CD4-positive, alpha-beta T cell treated with Interferon gamma for 1 hour (primary cell): ENCODE data around the gene ARL15.
"Not testable (repeated sequence)": the region's sequence is repeated elsewhere in the genome, so short reads cannot be mapped to it uniquely, and the experiment has no call there.

Experiments used
- DNase-seq: peaks from one replicate; pipeline ENCODE4 v3.0.0-alpha.2; 2020

The ARL15 gene

DNA sequence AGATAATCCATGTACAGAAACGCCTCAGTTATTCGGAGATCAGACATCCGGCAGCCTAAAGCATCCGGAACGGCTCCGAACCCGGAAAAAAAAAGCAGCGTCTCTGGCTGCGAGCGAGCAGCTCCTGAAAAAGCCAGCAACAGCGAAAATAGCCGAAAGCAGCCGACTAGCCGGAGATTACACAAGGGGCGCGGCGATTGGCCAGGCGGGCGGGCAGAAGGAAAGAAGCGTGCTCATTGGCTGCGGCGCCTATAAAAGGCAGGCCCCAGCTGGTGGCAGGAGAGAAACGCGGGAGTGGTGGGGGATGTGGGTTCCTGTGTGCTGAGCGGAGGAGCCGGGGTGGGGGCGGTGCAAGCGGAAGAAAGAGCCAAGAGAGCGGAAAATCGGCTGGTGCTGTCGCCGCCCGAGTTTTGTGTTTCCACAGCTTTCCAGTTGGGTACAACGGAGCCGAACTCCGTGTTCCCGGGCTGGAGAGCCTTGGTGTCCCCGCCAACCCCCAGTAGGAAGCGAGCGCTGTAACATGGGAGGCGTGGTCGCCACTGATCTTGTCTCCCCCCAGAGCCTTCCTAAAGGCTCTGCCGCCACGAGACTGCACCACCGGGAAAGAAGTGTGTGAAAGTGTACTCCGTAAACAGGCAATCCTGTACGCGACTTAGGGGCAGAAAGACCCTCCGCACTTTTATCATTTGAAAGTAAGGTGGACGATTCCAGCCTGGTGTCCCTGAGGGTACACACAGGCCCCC, at the start of gene ARL15:
Gene ARL15 (minus strand): TSS at position 141 of the 743 bp plus-strand sequence.
- DNase-seq: peak; percentile 97

DNA sequence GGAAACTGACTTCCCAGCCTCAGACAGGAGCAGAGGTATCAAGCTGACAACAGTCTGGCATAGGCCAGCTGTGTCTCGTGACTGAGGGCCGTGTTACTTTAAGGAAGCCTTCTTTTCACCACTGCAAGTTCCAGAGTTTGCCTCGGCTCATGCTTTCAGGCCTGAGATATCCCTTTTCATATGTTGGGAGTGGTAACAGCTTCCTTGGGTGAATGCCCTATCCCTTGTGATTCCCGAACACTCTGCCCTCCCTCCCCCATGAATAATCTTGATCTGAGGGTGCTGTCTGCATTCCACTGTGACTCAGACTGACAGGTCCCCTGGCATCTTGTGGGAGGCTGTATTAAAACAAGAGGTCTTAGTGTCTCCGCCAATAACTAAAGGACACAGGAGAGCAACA, 49.7 kb upstream of the ARL15 start:
- DNase-seq: no peak

DNA sequence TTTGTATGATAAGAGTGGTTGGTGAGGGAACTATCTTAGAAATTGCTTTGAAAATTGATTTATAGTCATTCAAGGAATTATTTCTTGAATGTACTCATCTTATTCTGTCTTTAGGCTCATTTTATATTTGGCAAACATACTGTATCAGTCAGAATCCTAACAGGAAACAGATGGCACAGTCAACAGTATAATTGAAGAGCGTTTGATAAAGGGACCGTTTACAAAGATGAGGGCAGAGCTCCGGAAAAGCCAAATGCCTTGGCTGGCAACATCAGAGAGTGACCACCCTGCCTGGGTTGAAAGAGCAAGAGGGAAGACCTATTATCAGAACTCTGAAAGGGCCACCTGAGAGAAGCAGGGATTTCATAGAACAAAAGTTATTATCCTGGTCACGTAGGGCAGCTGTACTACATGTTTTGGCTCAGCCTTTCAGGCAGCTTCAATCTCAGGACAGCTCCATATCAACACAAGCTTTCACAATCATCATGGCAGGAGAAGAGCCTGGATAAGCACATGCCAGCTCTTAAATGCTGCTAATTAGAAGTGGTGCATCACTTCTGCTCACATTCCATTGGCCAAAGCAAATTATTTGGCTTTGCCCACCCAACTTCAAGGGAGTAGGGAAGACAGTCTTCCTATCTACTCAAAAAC, 47.2 kb upstream of the ARL15 start:
- DNase-seq: no peak

DNA sequence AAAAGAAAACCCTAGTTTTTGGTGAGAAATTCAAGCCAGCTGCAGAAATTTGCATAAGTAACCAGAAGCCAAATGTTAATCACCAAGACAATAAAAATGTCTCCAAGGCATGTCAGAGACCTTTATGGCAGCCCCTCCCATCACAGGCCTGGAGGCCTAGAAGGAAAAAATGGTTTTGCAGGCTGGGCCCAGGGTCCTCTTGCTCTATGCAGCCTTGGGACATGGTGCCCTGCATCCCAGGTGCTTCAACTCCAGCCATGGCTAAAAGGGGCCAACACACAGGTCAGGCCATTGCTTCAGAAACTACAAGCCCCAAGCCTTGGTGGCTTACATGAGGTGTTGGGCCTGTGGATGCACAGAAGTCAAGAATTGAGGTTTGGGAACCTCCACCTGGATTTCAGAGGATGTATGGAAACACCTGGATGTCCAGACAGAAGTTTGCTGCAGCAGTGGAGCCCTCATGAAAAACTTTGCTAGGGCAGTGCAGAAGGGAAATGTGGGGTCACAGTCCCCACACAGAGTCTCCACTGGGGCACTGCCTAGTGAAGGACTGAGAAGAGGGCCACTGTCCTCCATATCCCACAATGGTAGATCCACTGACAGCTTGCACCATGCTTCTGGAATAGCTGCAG, 43.7 kb upstream of the ARL15 start:
- DNase-seq: not testable (repeated sequence)

DNA sequence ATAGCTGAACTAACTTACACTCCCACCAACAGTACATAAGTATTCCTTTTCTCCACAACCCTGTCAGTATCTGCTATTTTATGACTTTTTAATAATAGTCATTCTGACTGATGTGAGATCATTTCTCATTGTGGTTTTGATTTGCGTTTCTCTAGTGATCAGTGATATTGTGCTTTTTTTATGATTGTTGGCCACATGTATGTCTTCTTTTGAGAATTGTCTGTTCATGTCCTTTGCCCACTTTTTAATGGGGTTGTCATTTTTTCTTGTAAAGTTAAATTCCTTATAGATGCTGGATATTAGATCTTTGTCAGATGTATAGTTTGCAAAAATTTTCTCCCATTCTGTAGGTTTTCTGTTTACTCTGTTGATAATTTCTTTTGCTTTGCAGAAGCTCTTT, 42.2 kb upstream of the ARL15 start:
- DNase-seq: not testable (repeated sequence)

DNA sequence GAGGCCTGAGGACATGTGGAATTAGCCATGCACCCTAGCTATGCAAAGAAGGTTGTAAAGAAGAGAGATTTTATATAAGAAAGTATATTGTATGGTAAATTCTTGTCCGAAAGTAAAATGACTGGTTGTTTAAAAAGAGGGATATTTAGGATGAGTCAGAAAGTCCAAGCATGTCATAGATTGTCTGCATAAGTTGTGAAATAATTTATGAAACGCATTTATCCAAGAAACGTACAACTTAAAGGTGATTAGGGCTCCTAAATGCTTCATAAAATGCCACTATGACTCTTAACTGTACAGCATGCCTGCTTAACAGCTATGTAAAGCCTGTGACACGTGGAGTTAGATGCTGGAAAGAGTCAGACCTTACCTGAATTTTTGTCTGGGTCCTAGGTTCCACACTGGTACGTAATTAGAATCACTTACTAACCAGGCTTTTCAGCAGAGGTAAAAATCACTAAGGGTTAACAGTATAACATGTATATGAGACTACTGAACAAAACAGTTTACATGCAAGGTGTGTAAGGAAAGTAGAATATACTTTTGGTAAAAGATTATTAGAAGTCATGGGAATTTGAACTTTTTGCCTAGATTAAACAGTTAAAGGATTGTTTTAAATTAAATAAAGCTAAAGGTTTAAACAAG, 37.0 kb upstream of the ARL15 start:
- DNase-seq: no peak

DNA sequence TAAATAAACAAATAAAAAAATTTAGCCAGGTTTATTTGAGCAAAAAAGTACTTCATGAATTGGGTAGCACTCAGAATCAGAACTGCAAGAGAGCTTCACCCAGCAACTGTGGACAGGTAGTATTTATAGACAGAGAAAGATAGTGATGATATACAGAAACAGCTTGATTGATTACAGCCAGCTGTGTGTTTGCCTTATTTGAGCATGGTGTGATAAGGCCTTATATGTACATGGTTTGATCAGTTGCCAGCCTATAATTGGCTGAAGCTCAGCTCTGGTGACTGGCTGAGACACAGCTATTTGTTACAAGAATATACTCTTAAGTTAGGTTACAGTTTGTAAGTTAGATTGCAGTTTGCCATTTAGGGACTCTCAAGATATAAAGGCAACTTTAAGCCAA, 34.3 kb upstream of the ARL15 start:
- DNase-seq: no peak

DNA sequence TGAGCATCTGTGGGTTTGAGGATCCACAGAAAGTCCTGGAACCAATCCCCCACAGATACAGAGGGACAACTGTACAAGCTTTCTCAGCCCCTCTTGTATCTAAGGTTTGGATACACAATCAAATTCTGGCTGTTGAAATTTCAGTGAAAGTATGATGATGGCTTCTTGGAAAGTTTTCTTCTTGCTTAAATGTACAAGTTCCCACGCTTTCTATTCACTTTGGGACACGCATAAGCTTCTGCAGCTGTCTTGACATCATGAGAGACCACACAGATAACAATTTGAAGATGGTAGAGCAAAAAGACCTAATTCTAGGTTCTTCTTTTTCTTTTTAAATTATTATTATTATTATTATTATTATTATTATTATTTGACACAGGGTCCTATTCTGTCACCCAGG, 31.6 kb upstream of the ARL15 start:
- DNase-seq: no peak

DNA sequence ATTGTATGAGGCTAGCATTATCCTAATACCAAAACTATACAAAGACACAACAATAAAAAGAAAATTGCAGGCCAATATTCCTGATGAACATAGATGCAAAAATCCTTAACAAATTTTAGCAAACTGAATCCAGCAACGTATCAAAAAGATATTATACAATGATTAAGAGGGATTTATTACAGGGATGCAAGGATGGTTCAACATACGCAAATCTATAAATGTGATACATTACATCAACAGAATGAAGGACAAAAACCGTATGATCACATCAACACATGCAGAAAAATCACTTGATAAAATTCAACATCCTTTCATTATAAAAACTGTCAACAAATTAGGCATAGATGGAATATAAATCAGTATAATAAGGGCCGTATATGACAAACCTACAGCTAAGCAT, 27.1 kb upstream of the ARL15 start:
- no peak for DNase-seq

DNA sequence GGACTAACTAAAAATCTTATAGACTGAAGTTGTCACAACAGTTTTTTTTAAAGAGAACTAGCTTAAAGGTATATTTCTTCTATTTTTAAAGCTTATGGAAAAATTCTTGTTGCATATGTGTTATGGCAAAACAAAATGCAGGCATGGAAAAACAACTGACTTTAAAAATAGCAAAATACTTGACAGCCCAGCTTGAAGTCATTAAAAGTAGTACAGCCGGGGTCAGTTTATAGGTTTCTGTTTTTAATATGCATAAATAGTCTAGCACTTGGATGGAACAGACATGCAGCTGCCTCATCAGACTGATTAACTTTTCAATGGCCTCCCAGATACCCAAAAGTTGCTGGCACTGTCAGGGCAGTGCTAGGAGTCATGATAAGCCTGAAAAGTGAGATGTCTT, 22.3 kb upstream of the ARL15 start:
- no peak for DNase-seq

DNA sequence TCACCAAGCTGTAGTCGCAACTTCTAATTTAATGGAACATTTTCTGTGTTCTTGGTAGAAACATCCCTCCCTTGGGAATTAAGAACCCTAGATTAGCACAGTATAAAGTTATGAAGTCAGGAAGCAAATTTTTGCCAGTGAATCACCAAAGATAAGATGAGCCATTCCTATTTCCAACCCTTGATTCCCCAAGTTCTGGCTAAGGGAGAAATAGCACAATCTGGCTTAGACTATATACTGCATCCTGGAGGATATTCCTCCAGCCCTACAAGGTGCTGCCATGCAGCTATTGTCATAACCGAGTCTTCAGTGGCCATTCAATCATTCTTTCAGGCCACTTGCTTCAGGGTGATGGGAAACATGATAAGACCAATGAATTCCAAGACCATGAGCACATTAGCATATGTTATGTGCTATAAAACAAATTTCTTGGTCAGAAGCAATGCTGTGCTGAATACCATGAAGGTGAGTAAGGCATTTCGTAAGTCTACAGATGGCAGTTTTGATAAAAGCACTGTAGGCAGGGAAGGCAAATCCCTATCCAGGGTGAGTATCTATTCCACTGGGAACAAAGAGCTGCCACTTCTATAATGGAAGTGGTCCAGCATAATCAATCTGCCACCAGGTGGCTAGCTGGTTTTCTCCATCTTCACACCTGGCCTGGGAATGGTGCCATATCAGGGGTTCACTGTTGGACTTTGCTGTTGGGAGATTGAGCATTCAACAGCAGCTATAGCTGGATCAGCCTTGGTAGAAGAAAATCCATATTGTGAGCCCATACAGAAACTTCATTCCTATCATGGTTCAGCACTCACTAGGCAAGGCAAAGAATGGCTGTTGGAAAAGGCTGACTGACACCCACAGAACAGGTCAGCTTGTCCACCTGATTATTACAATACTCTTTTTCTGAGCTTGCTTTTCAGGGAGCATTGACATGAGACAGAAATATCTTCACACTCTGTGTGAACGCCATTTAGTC, 19.6 kb upstream of the ARL15 start:
- DNase-seq: no peak

DNA sequence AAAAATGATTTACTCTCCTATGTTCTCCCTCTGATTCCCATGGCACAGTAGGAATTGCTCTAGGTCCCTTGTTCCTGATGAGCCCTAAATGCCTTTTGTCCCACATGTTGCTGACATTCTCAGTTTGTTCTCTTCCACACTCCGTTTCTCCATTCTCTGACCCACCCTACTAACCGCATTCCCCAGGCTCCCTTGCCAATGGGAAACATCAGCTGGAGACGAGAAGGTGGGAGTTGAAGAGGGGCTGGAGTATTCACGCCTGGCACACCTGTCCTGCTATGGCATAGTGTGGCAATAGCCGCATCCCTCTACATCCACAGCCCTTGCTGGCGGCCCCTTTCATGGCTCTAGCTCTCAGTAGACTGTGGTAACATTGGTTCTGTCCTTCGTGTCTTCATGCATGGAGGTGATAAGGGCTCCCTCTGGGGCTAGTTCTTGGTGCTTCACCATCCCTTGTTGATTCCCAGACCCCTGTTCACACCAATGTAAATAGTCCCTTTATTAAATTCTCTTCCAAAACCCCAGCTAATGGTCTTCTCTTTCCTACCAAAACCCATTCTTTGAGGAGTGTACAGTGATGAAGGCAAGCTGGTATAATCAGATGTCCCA, 16.4 kb upstream of the ARL15 start:
- no peak for DNase-seq

DNA sequence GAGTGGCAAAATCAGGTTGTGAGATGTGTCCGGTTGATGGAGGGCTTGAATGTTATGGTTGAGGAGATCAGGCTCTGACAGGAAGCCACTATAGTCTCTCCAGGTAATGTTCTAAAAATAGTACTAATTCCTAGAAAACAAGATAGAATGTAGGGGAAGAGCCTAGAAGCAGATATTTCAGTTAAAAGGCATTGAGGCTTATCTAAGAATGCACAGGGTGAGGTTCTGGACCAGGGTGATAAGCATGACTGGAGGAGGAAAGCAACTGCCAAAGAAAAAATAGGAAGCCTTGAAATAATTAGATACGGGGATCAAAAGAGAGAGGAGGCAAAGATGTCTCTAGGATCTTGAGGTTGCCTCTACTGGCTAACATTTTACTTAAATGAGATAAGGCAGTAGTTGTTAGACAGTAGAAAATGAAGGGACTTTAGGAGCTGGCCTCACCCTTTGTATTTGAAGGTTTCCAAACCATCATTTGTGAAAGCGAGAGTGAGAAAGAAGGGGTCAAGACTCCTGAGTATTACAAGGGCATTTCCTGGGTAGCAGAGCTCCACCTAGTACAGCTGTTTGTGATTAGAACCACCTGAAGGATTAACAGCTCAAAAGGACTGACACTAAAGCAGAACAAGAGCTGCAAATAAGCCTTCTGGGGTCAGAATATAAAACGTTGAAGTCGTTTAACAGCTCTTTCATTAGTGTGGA, 15.4 kb upstream of the ARL15 start:
- DNase-seq: no peak

DNA sequence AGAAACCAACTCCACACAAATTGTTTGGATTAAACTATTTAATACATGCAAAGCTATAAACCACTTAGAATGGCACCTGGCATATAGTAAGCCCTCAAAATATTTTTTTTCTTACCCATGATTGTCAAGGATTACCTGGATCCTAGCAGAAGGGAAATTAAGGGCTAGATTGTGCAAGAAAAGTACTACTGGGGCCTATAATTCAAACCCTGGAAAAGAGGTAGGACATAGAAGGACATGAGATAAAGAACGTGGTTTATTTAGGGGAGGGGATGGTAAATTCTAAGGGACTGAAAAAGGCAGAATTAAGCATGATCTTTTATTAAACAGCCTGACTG, 14.9 kb upstream of the ARL15 start:
- DNase-seq: no peak

DNA sequence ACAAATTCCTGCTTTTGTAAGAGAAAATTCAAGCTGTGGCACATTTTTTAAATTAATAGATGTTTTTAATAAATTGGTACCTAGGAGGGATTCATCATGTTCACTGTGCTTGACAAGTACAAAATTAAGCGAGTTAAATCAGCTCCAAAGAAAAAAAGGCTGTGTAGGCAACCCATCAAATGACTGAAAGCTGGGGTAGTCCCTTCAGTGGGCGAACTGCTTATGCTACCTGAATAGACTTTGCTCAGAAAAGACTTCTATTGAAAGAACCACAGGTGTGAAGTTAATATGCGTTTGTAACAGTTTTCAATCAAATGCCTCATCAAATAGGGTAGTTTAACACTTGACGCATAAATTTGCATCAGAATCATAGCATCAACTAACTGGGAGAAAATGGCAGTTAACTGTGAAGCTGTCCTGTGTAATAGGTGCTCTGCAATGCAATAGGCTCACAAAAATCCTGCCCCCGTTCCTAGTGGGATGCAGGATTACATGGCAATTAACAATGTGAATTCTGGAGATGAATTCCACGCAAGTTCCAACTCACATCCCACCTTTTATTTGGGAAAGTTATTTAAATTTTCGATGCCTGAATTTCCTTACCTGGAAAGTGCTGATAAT, 14.4 kb upstream of the ARL15 start:
- DNase-seq: no peak

DNA sequence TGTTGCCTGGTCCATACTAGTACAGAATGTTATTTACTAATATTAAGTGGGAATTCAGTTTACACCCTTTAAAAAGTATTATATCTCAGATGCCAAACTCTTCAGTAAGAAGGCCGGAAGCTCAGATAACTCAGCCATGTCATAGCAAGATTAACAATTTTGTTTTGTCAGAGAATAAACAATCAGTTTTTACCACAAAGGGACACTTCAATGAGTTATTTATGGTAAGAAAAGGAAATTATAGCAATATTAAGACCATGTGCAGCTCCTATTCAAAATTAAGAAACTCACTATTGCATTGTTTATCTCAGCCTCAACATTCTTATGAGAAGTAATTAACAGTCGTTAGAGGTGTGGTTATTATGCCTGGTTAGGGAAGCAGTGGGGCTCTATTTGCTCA, 13.1 kb upstream of the ARL15 start:
- DNase-seq: no peak

DNA sequence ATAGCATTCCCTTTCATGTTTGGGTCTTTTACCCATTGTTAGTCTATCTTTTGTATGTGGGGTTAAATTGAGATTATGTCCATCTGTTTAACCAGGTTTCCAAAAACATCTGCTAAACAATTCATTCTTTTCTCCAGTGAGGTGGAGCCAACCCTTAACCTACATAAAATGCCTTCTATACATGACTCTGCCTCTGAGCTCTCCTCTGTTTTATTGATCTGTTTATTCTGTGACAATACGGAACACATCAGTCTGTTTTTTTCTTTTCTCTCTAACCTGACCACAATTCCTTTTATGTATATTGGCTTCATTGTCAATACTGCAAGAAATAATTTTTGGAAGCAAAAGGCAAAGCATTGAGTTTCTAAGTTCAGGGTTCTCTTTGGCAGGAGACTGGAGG, 9.9 kb upstream of the ARL15 start:
- no peak for DNase-seq

DNA sequence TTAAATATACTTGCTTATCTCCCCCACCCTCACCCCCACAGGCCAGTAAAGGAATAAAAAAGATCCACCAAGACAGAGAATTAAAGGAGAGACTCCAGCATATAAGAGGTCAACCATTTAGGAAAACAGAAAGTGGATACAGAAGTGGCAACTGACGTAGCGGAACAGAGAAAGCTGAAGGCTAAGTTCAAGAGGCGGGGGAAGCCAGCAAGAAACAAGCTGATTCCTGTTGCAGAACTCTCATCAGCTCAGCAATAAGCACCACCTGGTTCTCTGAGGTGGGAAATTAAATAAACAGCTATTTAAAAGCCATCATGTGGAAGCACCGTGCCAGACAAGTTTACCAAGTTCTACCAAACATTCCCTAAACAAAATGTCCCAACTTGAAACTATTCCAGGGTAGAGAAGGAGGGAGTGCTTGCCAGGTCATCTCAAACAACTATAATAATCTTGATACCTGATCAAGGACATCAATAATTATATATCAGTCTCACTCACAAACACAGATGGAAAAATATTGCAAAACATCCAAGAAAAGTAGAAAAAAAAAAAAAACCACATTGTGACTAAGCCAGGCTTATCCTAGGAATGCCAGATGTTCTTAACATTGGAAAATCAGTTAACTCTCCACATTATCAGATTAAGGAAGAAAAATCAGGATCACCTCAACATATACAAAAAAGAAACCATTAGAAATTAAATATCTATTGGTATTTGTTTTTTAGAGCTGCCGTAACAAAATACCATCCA, 7.3 kb upstream of the ARL15 start:
- no peak for DNase-seq

DNA sequence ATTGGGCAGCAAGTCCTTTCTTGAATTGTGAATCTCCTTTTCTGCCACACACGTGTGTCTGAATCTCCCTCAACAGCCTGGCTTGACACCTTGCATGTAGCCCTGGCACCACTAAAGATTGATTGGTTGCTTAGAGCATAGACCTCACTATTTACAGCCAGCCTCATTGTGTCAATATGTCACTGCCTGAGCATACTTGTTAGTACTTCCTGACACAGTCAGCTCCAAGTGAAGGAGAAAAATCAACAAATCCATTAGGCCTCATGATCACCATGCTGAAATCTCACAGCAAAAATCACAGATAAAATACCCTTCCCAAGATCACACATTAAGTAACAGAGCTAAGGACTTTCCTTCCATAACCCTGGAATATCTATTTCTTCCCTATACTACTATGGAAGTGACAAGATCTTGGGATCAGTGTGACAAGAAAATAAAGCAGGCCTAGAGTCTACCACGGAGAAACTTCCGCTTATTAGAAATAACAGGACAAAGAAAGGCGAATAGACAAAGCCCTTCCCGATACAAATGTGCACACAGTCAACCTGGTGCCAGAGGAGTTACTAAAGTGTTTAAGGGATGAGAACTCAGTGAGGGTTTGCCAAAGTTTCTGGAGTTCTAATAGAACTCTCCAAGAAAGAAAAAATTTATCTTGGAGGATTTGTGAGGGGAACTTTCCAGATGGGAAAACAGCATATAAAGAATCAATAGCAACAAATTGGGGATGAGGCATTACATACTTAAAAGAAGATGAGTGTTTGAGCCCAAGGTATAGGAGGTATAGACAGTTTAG, 5.6 kb upstream of the ARL15 start:
- DNase-seq: no peak
